H1 (cell line): ENCODE data around the gene SLC35A3. TPM values are rescaled to one million over a fixed set of nuclear protein-coding genes. Genes with fewer than 3 reads are reported as not detected.

Experiments
- CTCF ChIA-PET: fragments of 300-600 bp; sonication (Branson Sonifier 250); formaldehyde crosslinking; loops from one replicate; lab custom pipeline; 2021; ENCODE audit not compliant: partially characterized antibody; lab: Charles Lee
- POLR2A ChIA-PET: fragments of 300-600 bp; sonication (Branson Sonifier 250); formaldehyde crosslinking; loops from one replicate; lab custom pipeline; 2021; ENCODE audit warnings: inconsistent platforms; ENCODE audit not compliant: partially characterized antibody; lab: Charles Lee
- DNase-seq, 2 experiments: peaks; one replicate each; pipeline versions ENCODE4 v3.0.0 to v3.0.0-alpha.2; 2010 to 2022; ENCODE audit warnings: low spot score in 2 of 2, low read depth in 1 of 2, mixed read lengths in 1 of 2
- FAIRE-seq: peaks from 2 replicates; lab custom pipeline; 2011; peaks lifted over from hg19 to GRCh38; lab: Jason Lieb, UNC
- H2AFZ ChIP-seq: 2 replicates; pipeline ENCODE4 v1.8.1; 2012; ENCODE audit warnings: low read length, inconsistent platforms
- H2AK5ac ChIP-seq: 2 replicates; pipeline ENCODE4 v1.6.1; 2013; ENCODE audit warnings: low read depth, low read length
- H2BK120ac ChIP-seq: replicated peaks from 2 replicates; pipeline ENCODE3; 2013; ENCODE audit warnings: low read depth, low read length, inconsistent platforms
- H2BK12ac ChIP-seq: 2 replicates; pipeline ENCODE4 v1.6.1; 2013; ENCODE audit warnings: low read depth, low read length
- H2BK15ac ChIP-seq: 2 replicates; pipeline ENCODE4 v1.6.1; 2013; ENCODE audit warnings: low read length
- H2BK20ac ChIP-seq: 2 replicates; pipeline ENCODE4 v1.6.1; 2013; ENCODE audit warnings: low read length
- H2BK5ac ChIP-seq: 2 replicates; pipeline ENCODE4 v1.6.1; 2013; ENCODE audit warnings: low read depth, low read length
- H3K14ac ChIP-seq: 2 replicates; pipeline ENCODE4 v1.6.1; 2013; ENCODE audit warnings: inconsistent platforms; ENCODE audit not compliant: insufficient read length
- H3K18ac ChIP-seq: 2 replicates; pipeline ENCODE4 v1.6.1; 2013; ENCODE audit warnings: low read length; ENCODE audit errors: extremely low read depth
- H3K23ac ChIP-seq: 2 replicates; pipeline ENCODE4 v1.6.1; 2013; ENCODE audit warnings: inconsistent platforms; ENCODE audit not compliant: insufficient read length
- H3K23me2 ChIP-seq: 2 replicates; pipeline ENCODE4 v1.6.1; 2013; ENCODE audit warnings: low read depth, low read length
- H3K27ac ChIP-seq: 2 replicates; pipeline ENCODE4 v1.6.1; 2011; ENCODE audit warnings: low read depth, low read length, inconsistent platforms
- H3K27me3 ChIP-seq, 4 experiments: replicated peaks in 1 of 4; 1 replicate in 1 of 4; 2 replicates in 3 of 4; pipeline versions ENCODE4 v1.6.1 to v1.8.1; 2011 to 2013; ENCODE audit warnings: low read length in 3 of 4, mild to moderate bottlenecking in 3 of 4, inconsistent platforms in 2 of 4, mixed read lengths in 2 of 4, moderate library complexity in 1 of 4; ENCODE audit not compliant: control insufficient read depth in 3 of 4, insufficient read depth in 3 of 4; ENCODE audit errors: extremely low read depth in 1 of 4
- H3K36me3 ChIP-seq, 4 experiments: 2 replicates each; pipeline versions ENCODE4 v1.6.1 to v1.8.1; 2011 to 2013; ENCODE audit warnings: mild to moderate bottlenecking in 4 of 4, low read length in 3 of 4, moderate library complexity in 2 of 4, control low read depth in 1 of 4, inconsistent platforms in 1 of 4; ENCODE audit not compliant: insufficient read depth in 4 of 4, control insufficient read depth in 2 of 4
- H3K4ac ChIP-seq: replicated peaks from 2 replicates; pipeline ENCODE3; 2013; ENCODE audit warnings: low read length, low read depth, mixed read lengths, inconsistent platforms; ENCODE audit not compliant: insufficient read length
- H3K4me1 ChIP-seq, 4 experiments: replicated peaks in 1 of 4; 1 replicate in 1 of 4; 2 replicates in 3 of 4; pipeline versions ENCODE4 v1.6.1 to v1.8.1; 2011 to 2013; ENCODE audit warnings: low read length in 3 of 4, inconsistent platforms in 2 of 4, mixed read lengths in 1 of 4; ENCODE audit not compliant: insufficient read depth in 4 of 4, control insufficient read depth in 3 of 4
- H3K4me2 ChIP-seq, 2 experiments: 2 replicates each; pipeline versions ENCODE4 v1.6.1 to v1.8.1; 2011 to 2013; ENCODE audit warnings: low read depth in 2 of 2, low read length in 2 of 2, control low read depth in 1 of 2, inconsistent platforms in 1 of 2, mild to moderate bottlenecking in 1 of 2; ENCODE audit not compliant: insufficient read depth in 1 of 2
- H3K4me3 ChIP-seq, 4 experiments: fragments of 200-600, 300-600 bp in 1 of 4; sonication (generic), shearing (Covaris generic), sonication (Bioruptor Twin) in 1 of 4; 2 replicates each; pipeline versions ENCODE4 v1.5.1 to v1.8.1; 2011 to 2016; ENCODE audit warnings: low read length in 4 of 4, low read depth in 3 of 4, control low read depth in 2 of 4, inconsistent platforms in 2 of 4, mild to moderate bottlenecking in 2 of 4, mixed read lengths in 1 of 4, moderate library complexity in 1 of 4; ENCODE audit not compliant: insufficient read depth in 2 of 4; ENCODE audit errors: extremely low read depth in 1 of 4
- H3K56ac ChIP-seq: replicated peaks from 2 replicates; pipeline ENCODE3; 2013; ENCODE audit warnings: low read depth, mild to moderate bottlenecking, mixed read lengths, low read length, inconsistent platforms; ENCODE audit not compliant: insufficient read length
- H3K79me1 ChIP-seq: 2 replicates; pipeline ENCODE4 v1.6.1; 2013; ENCODE audit warnings: low read depth, low read length, control low read depth
- H3K79me2 ChIP-seq, 2 experiments: 2 replicates each; pipeline versions ENCODE4 v1.6.1 to v1.8.1; 2012 to 2013; ENCODE audit warnings: low read length in 2 of 2, mild to moderate bottlenecking in 2 of 2, inconsistent platforms in 1 of 2; ENCODE audit not compliant: insufficient read depth in 2 of 2, control insufficient read depth in 1 of 2
- H3K9ac ChIP-seq, 4 experiments: replicated peaks in 1 of 4; 1 replicate in 1 of 4; 2 replicates in 3 of 4; pipeline versions ENCODE4 v1.6.1 to v1.8.1; 2011 to 2013; ENCODE audit warnings: low read depth in 3 of 4, low read length in 3 of 4, control low read depth in 2 of 4, mild to moderate bottlenecking in 2 of 4, moderate library complexity in 2 of 4, inconsistent platforms in 1 of 4; ENCODE audit errors: extremely low read depth in 1 of 4
- H3K9me3 ChIP-seq, 2 experiments: 2 replicates each; pipeline versions ENCODE4 v1.6.1 to v1.8.1; 2012 to 2013; ENCODE audit warnings: mild to moderate bottlenecking in 2 of 2, moderate library complexity in 2 of 2, control low read depth in 1 of 2, inconsistent platforms in 1 of 2, low read depth in 1 of 2, low read length in 1 of 2, mixed read lengths in 1 of 2; ENCODE audit not compliant: insufficient read depth in 2 of 2
- H4K20me1 ChIP-seq, 2 experiments: replicated peaks in 1 of 2; 2 replicates each; pipeline versions ENCODE3 to v1.8.1; 2011 to 2013; ENCODE audit warnings: inconsistent platforms in 2 of 2, low read length in 2 of 2, mild to moderate bottlenecking in 1 of 2; ENCODE audit not compliant: insufficient read depth in 2 of 2, control insufficient read depth in 1 of 2
- H4K5ac ChIP-seq: 2 replicates; pipeline ENCODE4 v1.6.1; 2013; ENCODE audit warnings: low read length, low read depth, mixed read lengths, inconsistent platforms; ENCODE audit not compliant: insufficient read length
- H4K8ac ChIP-seq: 2 replicates; pipeline ENCODE4 v1.8.0; 2013; ENCODE audit warnings: mild to moderate bottlenecking, moderate library complexity, low read length, inconsistent platforms; ENCODE audit not compliant: insufficient read depth; ENCODE audit errors: extremely low read depth
- H4K91ac ChIP-seq: replicated peaks from 2 replicates; pipeline ENCODE3; 2013; ENCODE audit warnings: low read length, mixed read lengths, inconsistent platforms; ENCODE audit not compliant: insufficient read length
- HDAC6 ChIP-seq: IDR thresholded peaks from one replicate; pipeline ENCODE4 v1.7.1; 2012; ENCODE audit warnings: low read depth, mild to moderate bottlenecking, inconsistent platforms, low read length, moderate library complexity
- SAP30 ChIP-seq: fragments of 300-600 bp; sonication (generic); IDR thresholded peaks from 2 replicates; pipeline ENCODE4 v1.7.1; 2012; ENCODE audit warnings: low read length, moderate library complexity, mild to moderate bottlenecking, inconsistent platforms; ENCODE audit not compliant: insufficient read depth, insufficient replicate concordance
- WGBS, 2 experiments: shearing (Covaris generic) in 1 of 2; methylation state at CpG; one replicate each; pipeline versions ENCODE4 v1.1.6 to v1.1.7; 2013 to 2015; ENCODE audit warnings: low lambda C conversion rate in 2 of 2, mixed read lengths in 2 of 2, inconsistent platforms in 1 of 2, low coverage in 1 of 2, missing lambda C conversion rate in 1 of 2; ENCODE audit not compliant: insufficient replicate concordance in 2 of 2, insufficient coverage in 1 of 2, insufficient read length in 1 of 2; ENCODE audit errors: extremely low coverage in 1 of 2, missing lambda C conversion rate in 1 of 2; 5-methylcytosine and 5-hydroxymethylcytosine counted together
- polyA plus RNA-seq, 7 experiments: library from polyadenylated mRNA; depleted of rRNA in 3 of 7; stranded (reverse) in 5 of 7; unstranded in 2 of 7; fragments of >200 nt in 5 of 7; fragments of 200-250 nt in 2 of 7; gene quantifications; 1 replicate in 5 of 7; 2 replicates in 1 of 7; 4 replicates in 1 of 7; pipeline versions ENCODE4 v1.2.1 to v1.2.3, GENCODE V29; 2011 to 2013; ENCODE audit warnings: missing spikeins in 2 of 7, mixed read lengths in 2 of 7
- total RNA-seq: library from RNA; stranded (reverse); fragmentation: NEBNext Ultra II Directional; extraction: Animal tissue kit (Norgen Biotek cat#: 25700); gene quantifications from 2 replicates; pipeline ENCODE4 v1.2.1, GENCODE V29; 2021

Gene SLC35A3
- total and polyA plus RNA-seq, 2 of the 8 experiments (the other 6 are each of a cell fraction or from before 2014, with no cell fraction given): 3.0 to 13.8 TPM

DNA sequence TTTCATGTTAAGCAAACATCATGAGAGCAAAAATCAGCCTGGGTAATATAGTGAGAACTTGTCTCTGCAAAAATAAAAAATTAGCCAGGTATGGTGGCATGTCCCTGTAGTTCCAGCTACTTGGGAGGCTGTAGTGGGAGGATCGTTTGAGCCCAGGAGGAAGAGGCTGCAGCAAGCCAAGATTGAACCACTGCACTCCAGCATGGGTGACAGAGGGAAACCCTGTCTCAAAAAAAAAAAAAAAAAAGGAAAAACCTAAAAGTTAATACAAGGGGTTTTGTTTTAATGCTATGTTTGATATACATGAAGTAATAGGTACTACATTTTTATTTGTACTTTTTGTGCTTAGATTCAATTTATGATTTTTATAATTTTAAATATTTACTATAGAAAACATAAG is 27.1 kb upstream of the SLC35A3 start:
- H3K9ac ChIP-seq: no peak overlapping the region
- H2BK120ac ChIP-seq: no peak overlapping the region
- no peaks in the 10 kb centered on the region for H4K20me1 ChIP-seq
- H3K4me3 ChIP-seq: no peak overlapping the region
- WGBS, 2 experiments: 86% methylated on average over 1 of the region's 1 CpG; no CpG with 5 or more reads in 1 of the 2 experiments
- H2BK12ac ChIP-seq: no peak overlapping the region
- no peak overlapping the region for H4K8ac ChIP-seq
- no peaks in the 10 kb centered on the region for H3K79me1 ChIP-seq
- H2AK5ac ChIP-seq: no peak overlapping the region
- H3K4me2 ChIP-seq: no peak overlapping the region
- TF ChIP-seq HDAC6: no peak
- TF ChIP-seq SAP30: no peak
- H3K79me2 ChIP-seq: no peaks in the 10 kb centered on the region
- no peaks in the 10 kb centered on the region for H3K36me3 ChIP-seq
- H3K9me3 ChIP-seq: no peaks in the 10 kb centered on the region
- no peaks in the 10 kb centered on the region for H3K4me1 ChIP-seq
- ChIA-PET CTCF (no interaction called here), POLR2A (interaction anchor here (1.1 kb wide), 1 partner anchor 11 kb away, joined by 3 read pairs; no protein-coding TSS in a partner anchor)
- H3K14ac ChIP-seq: no peak overlapping the region
- FAIRE-seq (no peak), DNase-seq (no peak)
- H2BK15ac ChIP-seq: no peak overlapping the region
- H4K91ac ChIP-seq: no peak overlapping the region
- H3K4ac ChIP-seq: no peak overlapping the region
- no peak overlapping the region for H3K27ac ChIP-seq
- no peaks in the 10 kb centered on the region for H3K27me3 ChIP-seq
- no peak overlapping the region for H3K18ac ChIP-seq
- H4K5ac ChIP-seq: no peak overlapping the region
- no peak overlapping the region for H3K56ac ChIP-seq
- no peak overlapping the region for H2BK20ac ChIP-seq
- H3K23ac ChIP-seq: no peak overlapping the region
- no peak overlapping the region for H2BK5ac ChIP-seq
- H2AFZ ChIP-seq: no peak overlapping the region
- H3K23me2 ChIP-seq: no peaks in the 10 kb centered on the region
